ENCODE measurements around the gene ITIH2. TPM values are rescaled to one million over a fixed set of nuclear protein-coding genes. Genes with fewer than 3 reads are reported as not detected.
"Not testable (repeated sequence)": the region's sequence is repeated elsewhere in the genome, so short reads cannot be mapped to it uniquely, and the experiment has no call there.

Gene ITIH2
- polyA plus RNA-seq, 3 donors = not detected

DNA sequence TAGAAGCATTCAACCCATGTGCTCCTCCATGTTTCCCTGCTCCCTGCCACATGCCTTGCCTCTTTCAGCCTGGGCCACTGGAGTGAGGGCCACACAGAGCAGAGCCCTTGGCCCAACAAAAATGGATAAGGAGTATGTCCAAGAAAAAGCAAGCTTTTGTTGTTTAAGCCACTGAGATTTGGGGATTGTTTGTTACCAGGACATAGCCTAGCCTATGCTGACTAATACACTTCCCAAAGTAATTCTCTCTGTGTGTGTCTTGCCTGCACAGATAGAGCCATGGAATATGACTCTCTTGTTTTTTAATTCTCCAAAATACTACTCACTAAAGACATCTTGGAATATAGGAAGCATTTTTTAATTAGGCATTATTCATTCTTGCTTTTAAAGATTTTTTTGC is 13.5 kb upstream of the ITIH2 start:
- no peak overlapping the region for H3K27ac Mint-ChIP-seq
- H4K20me1 ChIP-seq (ENCODE audit: insufficient read depth, low read length) = no peaks in the 10 kb centered on the region
- peaks cover 18 to 34% (median 26%) of the 10 kb centered on the region in 7 donors for H3K9me3 Mint-ChIP-seq
- DNase-seq = no peak
- H3K4me1 Mint-ChIP-seq = peaks cover 3% of the 10 kb centered on the region
- H3K36me3 Mint-ChIP-seq = no peaks in the 10 kb centered on the region
- no peak overlapping the region for H3K27ac ChIP-seq (ENCODE audit: low read depth in 1 of 2, low read length in 2 of 2)
- no peak overlapping the region for H3K4me2 ChIP-seq (replicated peaks; ENCODE audit: extremely low read depth, low read length, poor library complexity, severe bottlenecking)
- TF ChIP-seq, protein P1, sequence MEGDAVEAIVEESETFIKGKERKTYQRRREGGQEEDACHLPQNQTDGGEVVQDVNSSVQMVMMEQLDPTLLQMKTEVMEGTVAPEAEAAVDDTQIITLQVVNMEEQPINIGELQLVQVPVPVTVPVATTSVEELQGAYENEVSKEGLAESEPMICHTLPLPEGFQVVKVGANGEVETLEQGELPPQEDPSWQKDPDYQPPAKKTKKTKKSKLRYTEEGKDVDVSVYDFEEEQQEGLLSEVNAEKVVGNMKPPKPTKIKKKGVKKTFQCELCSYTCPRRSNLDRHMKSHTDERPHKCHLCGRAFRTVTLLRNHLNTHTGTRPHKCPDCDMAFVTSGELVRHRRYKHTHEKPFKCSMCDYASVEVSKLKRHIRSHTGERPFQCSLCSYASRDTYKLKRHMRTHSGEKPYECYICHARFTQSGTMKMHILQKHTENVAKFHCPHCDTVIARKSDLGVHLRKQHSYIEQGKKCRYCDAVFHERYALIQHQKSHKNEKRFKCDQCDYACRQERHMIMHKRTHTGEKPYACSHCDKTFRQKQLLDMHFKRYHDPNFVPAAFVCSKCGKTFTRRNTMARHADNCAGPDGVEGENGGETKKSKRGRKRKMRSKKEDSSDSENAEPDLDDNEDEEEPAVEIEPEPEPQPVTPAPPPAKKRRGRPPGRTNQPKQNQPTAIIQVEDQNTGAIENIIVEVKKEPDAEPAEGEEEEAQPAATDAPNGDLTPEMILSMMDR (IDR thresholded peaks at IDR 0.05) = no peak
- peaks cover 0 to 14% (median 3%) of the 10 kb centered on the region in 3 donors for H3K27me3 Mint-ChIP-seq (ENCODE audit: low read depth in 3 of 3)
- H3K4me3 Mint-ChIP-seq = no peak overlapping the region
- H3K9ac ChIP-seq (ENCODE audit: insufficient read depth, low read length, poor library complexity, severe bottlenecking) = no peak overlapping the region
- H3K4me1 ChIP-seq (ENCODE audit: control insufficient read depth in 1 of 2, insufficient read depth in 2 of 2, low read length in 2 of 2) = no peaks in the 10 kb centered on the region
- no peak overlapping the region for H2AFZ ChIP-seq (ENCODE audit: insufficient read depth, low read depth, low read length, poor library complexity, severe bottlenecking)
- peaks cover 0 to 3% of the 10 kb centered on the region in 2 donors for H3K27me3 ChIP-seq (ENCODE audit: control insufficient read depth in 2 of 2, insufficient read depth in 2 of 2, low read length in 2 of 2)
- intact Hi-C loops (cut with micrococcal nuclease) = loop anchor here in 1 of 2 donors (5.0 kb wide), 1 partner anchor 162 kb away; no protein-coding TSS in a partner anchor
- no peak overlapping the region for H3K4me3 ChIP-seq (replicated peaks in 1 of 3; ENCODE audit: low read depth in 2 of 3, low read length in 3 of 3)
- peaks cover 23 to 24% of the 10 kb centered on the region in 2 donors for H3K9me3 ChIP-seq (replicated peaks in 1 of 2; ENCODE audit: control insufficient read depth in 1 of 2, insufficient read depth in 1 of 2, low read length in 2 of 2)
- H3K79me2 ChIP-seq (ENCODE audit: insufficient read depth, low read length) = no peaks in the 10 kb centered on the region
- no peaks in the 10 kb centered on the region for H3K36me3 ChIP-seq (replicated peaks in 1 of 2; ENCODE audit: control insufficient read depth in 1 of 2, insufficient read depth in 2 of 2, low read length in 2 of 2)

DNA sequence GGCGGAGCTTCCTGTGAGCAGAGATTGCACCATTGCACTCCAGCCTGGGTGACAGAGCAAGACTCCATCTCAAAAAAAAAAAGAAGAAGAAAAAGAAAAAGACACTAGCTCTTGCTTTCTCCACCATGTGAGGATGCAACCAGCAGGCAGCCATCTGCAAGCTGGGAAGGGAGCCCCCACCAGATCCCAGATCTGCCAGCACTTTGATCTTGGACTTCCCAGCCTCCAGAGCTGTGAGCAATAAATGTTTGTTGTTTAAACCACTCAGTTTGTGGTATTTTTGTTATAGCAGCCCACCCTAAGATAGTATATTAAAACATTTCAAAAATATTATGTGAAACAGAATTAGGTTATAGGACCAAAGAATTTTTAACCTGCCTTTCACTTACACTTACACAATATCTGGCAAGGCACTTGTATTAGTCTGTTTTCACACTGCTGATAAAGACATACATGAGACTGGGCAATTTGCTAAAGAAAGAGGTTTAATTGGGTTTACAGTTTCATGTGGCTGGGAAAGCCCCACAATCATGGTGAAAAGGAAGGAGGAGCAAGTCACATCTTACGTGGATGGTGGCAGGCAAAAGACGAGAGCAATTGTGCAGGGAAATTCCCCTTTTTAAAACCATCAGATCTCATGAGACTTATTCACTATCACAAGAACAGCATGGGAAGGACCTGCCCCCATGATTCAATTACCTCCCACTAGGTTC is 12.1 kb upstream of the ITIH2 start:
- not testable (repeated sequence) for H3K4me3 Mint-ChIP-seq
- peaks cover 18 to 34% (median 26%) of the 10 kb centered on the region in 7 donors for H3K9me3 Mint-ChIP-seq

DNA sequence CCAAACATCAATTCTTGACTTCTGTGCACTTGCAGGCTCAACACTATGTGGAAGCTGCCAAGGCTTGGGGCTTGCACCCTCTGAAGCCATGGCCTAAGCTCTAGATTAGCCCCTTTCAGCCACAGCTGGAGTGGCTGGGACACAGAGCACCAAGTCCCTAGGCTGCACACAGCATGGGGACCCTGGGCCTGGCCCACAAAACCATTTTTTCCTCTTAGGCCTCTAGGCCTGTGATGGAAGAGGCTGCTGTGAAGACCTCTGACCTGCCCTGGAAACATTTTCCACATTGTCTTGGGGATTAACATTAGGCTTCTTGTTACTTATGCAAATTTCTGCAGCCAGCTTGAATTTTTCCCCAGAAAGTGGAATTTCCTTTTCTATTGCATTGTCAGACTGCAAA is 10.7 kb upstream of the ITIH2 start:
- H3K4me1 Mint-ChIP-seq; H3K4me2 ChIP-seq (replicated peaks; ENCODE audit: extremely low read depth, low read length, poor library complexity, severe bottlenecking); H3K27me3 ChIP-seq (ENCODE audit: control insufficient read depth in 2 of 2, insufficient read depth in 2 of 2, low read length in 2 of 2); H2AFZ ChIP-seq (ENCODE audit: insufficient read depth, low read depth, low read length, poor library complexity, severe bottlenecking); H3K27me3 Mint-ChIP-seq (ENCODE audit: low read depth in 3 of 3); H3K27ac Mint-ChIP-seq; H4K20me1 ChIP-seq (ENCODE audit: insufficient read depth, low read length); H3K79me2 ChIP-seq (ENCODE audit: insufficient read depth, low read length); H3K9ac ChIP-seq (ENCODE audit: insufficient read depth, low read length, poor library complexity, severe bottlenecking); H3K36me3 ChIP-seq (replicated peaks in 1 of 2; ENCODE audit: control insufficient read depth in 1 of 2, insufficient read depth in 2 of 2, low read length in 2 of 2); H3K27ac ChIP-seq (ENCODE audit: low read depth in 1 of 2, low read length in 2 of 2); intact Hi-C loops (cut with micrococcal nuclease); H3K4me3 Mint-ChIP-seq; DNase-seq; H3K4me1 ChIP-seq (ENCODE audit: control insufficient read depth in 1 of 2, insufficient read depth in 2 of 2, low read length in 2 of 2); H3K4me3 ChIP-seq (replicated peaks in 1 of 3; ENCODE audit: low read depth in 2 of 3, low read length in 3 of 3); H3K36me3 Mint-ChIP-seq: not testable (repeated sequence)
- H3K9me3 Mint-ChIP-seq = peaks cover 18 to 34% (median 26%) of the 10 kb centered on the region in 7 donors
- peaks cover 23 to 24% of the 10 kb centered on the region in 2 donors for H3K9me3 ChIP-seq (replicated peaks in 1 of 2; ENCODE audit: control insufficient read depth in 1 of 2, insufficient read depth in 1 of 2, low read length in 2 of 2)

More for the DNA sequence above, 12.1 kb upstream of the ITIH2 start:
- H3K9ac ChIP-seq (ENCODE audit: insufficient read depth, low read length, poor library complexity, severe bottlenecking); H3K79me2 ChIP-seq (ENCODE audit: insufficient read depth, low read length); H3K27me3 Mint-ChIP-seq (ENCODE audit: low read depth in 3 of 3); H3K27ac Mint-ChIP-seq; H4K20me1 ChIP-seq (ENCODE audit: insufficient read depth, low read length); H3K27ac ChIP-seq (ENCODE audit: low read depth in 1 of 2, low read length in 2 of 2); H3K36me3 ChIP-seq (replicated peaks in 1 of 2; ENCODE audit: control insufficient read depth in 1 of 2, insufficient read depth in 2 of 2, low read length in 2 of 2); H3K4me1 Mint-ChIP-seq; H3K4me1 ChIP-seq (ENCODE audit: control insufficient read depth in 1 of 2, insufficient read depth in 2 of 2, low read length in 2 of 2); H3K36me3 Mint-ChIP-seq; intact Hi-C loops (cut with micrococcal nuclease); H3K27me3 ChIP-seq (ENCODE audit: control insufficient read depth in 2 of 2, insufficient read depth in 2 of 2, low read length in 2 of 2); H3K4me2 ChIP-seq (replicated peaks; ENCODE audit: extremely low read depth, low read length, poor library complexity, severe bottlenecking); H3K4me3 ChIP-seq (replicated peaks in 1 of 3; ENCODE audit: low read depth in 2 of 3, low read length in 3 of 3); H2AFZ ChIP-seq (ENCODE audit: insufficient read depth, low read depth, low read length, poor library complexity, severe bottlenecking); DNase-seq: not testable (repeated sequence)
- WGBS (ENCODE audit: insufficient coverage) = no CpG with 5 or more reads among the region's 3 CpGs
- peaks cover 23 to 24% of the 10 kb centered on the region in 2 donors for H3K9me3 ChIP-seq (replicated peaks in 1 of 2; ENCODE audit: control insufficient read depth in 1 of 2, insufficient read depth in 1 of 2, low read length in 2 of 2)

DNA sequence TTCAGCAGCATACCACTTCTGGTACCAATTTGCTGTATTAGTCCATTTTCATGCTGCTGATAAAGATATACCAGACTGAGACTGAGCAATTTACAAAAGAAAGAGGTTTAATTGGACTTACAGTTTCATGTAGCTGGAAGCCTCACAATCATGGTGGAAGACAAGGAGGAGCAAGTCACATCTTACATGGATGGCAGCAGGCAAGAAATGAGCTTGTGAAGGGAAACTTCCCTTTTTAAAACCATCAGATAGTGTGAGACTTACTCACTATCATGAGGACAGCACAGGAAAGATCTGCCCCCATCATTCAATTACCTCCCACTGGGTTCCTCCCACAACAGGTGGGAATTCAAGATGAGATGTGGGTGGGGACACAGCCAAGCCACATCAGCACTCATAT is 9.9 kb upstream of the ITIH2 start:
- DNase-seq; H3K9ac ChIP-seq (ENCODE audit: insufficient read depth, low read length, poor library complexity, severe bottlenecking); H3K27ac Mint-ChIP-seq; H3K36me3 ChIP-seq (replicated peaks in 1 of 2; ENCODE audit: control insufficient read depth in 1 of 2, insufficient read depth in 2 of 2, low read length in 2 of 2); H2AFZ ChIP-seq (ENCODE audit: insufficient read depth, low read depth, low read length, poor library complexity, severe bottlenecking); H3K4me3 Mint-ChIP-seq; H3K4me2 ChIP-seq (replicated peaks; ENCODE audit: extremely low read depth, low read length, poor library complexity, severe bottlenecking); H3K4me1 ChIP-seq (ENCODE audit: control insufficient read depth in 1 of 2, insufficient read depth in 2 of 2, low read length in 2 of 2); intact Hi-C loops (cut with micrococcal nuclease); H4K20me1 ChIP-seq (ENCODE audit: insufficient read depth, low read length); H3K27me3 Mint-ChIP-seq (ENCODE audit: low read depth in 3 of 3); H3K79me2 ChIP-seq (ENCODE audit: insufficient read depth, low read length); H3K27me3 ChIP-seq (ENCODE audit: control insufficient read depth in 2 of 2, insufficient read depth in 2 of 2, low read length in 2 of 2); H3K36me3 Mint-ChIP-seq; H3K4me3 ChIP-seq (replicated peaks in 1 of 3; ENCODE audit: low read depth in 2 of 3, low read length in 3 of 3); H3K4me1 Mint-ChIP-seq; H3K27ac ChIP-seq (ENCODE audit: low read depth in 1 of 2, low read length in 2 of 2): not testable (repeated sequence)
- peaks cover 18 to 34% (median 26%) of the 10 kb centered on the region in 7 donors for H3K9me3 Mint-ChIP-seq
- peaks cover 23 to 24% of the 10 kb centered on the region in 2 donors for H3K9me3 ChIP-seq (replicated peaks in 1 of 2; ENCODE audit: control insufficient read depth in 1 of 2, insufficient read depth in 1 of 2, low read length in 2 of 2)

All from CD14-positive monocyte (primary cell).